AG04449 (cell line): ENCODE measurements around the gene SNX19.

Source experiments
- CTCF ChIA-PET: fragments of 350-600 bp; formaldehyde crosslinking; extraction: SDS; loops from one replicate; lab custom pipeline; 2021; ENCODE audit warnings: antibody characterized with exemption; lab: Yijun Ruan, JAX
- POLR2A ChIA-PET: fragments of 400-600, 350-600 bp; formaldehyde crosslinking; extraction: SDS; loops from one replicate; lab custom pipeline; 2020; ENCODE audit warnings: antibody characterized with exemption, inconsistent platforms; lab: Yijun Ruan, JAX
- DNase-seq: peaks from one replicate; pipeline ENCODE4 v3.0.0-alpha.2; 2010; ENCODE audit warnings: low read depth, low spot score
- H3K4me3 ChIP-seq: 2 replicates; pipeline ENCODE4 v1.5.1; 2011; ENCODE audit warnings: low read depth, mild to moderate bottlenecking, control low read depth, low read length
- TF ChIP-seq, protein P1 (sequence below): IDR thresholded peaks from one replicate; pipeline ENCODE4 v1.5.1; 2011; ENCODE audit warnings: mild to moderate bottlenecking, moderate library complexity, low read length, control low read depth, inconsistent platforms; ENCODE audit not compliant: insufficient read depth; ENCODE audit errors: missing control alignments

The SNX19 gene

DNA sequence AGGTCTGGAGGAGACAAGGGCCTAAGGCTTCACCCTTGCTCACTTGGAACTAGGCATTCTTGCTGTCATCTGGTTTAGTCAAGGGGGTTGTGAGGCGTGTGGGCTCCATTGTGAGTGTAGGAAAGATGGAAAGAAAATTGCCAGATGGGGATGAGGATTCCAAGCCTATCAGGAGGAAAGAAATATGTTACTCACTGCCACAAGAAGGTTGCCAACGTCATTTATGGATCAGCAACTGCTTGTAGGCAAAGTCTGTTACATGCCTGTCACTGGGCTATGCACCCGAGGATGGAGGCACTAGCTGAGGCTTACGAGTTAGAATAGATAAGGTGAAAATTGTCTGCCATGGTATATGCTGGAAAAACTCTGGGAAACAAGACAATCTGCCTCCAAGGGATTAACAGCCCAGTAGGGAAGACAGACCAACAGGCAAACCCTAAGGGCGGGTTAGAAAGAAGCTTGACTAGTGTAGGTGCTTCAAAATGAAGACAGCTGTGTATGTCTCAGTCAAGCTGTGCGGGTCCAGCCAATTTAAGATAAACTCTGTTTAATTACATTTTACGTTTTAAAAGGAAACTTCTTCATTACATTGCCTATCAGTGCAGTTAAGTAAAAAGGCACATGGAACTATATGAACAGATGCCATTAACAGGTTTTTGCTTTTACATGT, 47.4 kb downstream of the SNX19 start:
- DNase-seq, result no peak
- no peak overlapping the region for H3K4me3 ChIP-seq
- TF ChIP-seq, protein P1, sequence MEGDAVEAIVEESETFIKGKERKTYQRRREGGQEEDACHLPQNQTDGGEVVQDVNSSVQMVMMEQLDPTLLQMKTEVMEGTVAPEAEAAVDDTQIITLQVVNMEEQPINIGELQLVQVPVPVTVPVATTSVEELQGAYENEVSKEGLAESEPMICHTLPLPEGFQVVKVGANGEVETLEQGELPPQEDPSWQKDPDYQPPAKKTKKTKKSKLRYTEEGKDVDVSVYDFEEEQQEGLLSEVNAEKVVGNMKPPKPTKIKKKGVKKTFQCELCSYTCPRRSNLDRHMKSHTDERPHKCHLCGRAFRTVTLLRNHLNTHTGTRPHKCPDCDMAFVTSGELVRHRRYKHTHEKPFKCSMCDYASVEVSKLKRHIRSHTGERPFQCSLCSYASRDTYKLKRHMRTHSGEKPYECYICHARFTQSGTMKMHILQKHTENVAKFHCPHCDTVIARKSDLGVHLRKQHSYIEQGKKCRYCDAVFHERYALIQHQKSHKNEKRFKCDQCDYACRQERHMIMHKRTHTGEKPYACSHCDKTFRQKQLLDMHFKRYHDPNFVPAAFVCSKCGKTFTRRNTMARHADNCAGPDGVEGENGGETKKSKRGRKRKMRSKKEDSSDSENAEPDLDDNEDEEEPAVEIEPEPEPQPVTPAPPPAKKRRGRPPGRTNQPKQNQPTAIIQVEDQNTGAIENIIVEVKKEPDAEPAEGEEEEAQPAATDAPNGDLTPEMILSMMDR, result no peak
- POLR2A ChIA-PET, result no interaction called here
- CTCF ChIA-PET, result interaction anchor here (0.6 to 22.3 kb wide), 7 partner anchors 8 to 431 kb away, joined by 3 to 1136 read pairs (median 4); partner anchors contain the start of genes ADAMTS15 and ADAMTS8

DNA sequence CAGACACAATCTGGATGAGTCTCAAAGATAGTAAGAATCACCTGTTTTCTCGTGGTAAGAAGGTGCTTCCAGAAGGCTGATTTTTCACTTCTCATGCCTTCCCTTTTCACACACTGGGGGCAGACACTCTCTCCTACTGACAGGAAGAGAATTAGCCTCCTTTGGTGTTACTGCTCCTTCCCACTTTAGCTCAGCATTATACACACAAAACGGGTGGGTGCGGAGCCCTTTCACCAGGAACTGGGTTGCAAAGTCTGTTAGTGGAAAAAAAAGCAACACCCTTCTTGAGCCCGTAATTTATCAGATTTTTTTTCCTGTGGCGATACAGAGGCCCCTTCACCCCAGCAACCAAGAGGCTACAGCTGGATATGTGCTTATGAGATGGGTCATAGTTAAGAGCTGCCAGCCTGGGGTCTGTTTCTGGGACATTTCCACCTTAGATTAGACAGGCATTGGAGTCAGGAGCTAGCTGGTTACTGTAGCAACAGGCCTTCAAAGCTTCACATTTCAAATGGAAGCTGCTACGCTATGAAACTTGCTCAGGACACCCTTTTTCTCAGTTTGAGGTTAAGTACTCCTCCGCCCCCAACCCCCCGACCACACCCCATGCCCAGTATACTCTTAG, 48.1 kb downstream of the SNX19 start:
- TF ChIP-seq, protein P1, result no peak
- POLR2A ChIA-PET, result no interaction called here
- no peak for DNase-seq
- CTCF ChIA-PET, result interaction anchor here (2.0 to 22.3 kb wide), 5 partner anchors 7 to 430 kb away, joined by 4 to 1136 read pairs (median 181); partner anchors contain the start of genes ADAMTS15 and ADAMTS8
- no peak overlapping the region for H3K4me3 ChIP-seq

DNA sequence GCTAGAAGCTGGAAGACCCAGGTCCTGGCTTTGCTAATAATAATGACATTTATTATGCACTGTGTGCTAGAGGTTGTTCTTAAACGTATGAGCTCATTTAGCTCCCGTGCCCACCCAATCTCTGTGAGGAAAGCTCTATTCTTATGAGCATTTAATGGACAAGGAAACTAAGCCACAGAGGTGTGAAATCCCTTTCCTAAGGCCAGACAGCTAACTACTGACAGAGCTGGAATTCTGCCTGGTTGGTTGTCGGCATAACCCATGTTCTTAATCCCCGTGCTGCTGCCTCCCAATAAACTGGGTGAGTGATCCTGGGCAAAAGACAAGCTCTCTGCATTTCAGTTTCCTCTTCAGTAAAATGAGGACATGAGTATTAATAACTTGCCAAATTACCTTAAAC, 49.4 kb downstream of the SNX19 start:
- POLR2A ChIA-PET, result no interaction called here
- CTCF ChIA-PET, result interaction anchor here (1.0 to 22.3 kb wide), 6 partner anchors 9 to 429 kb away, joined by 3 to 1136 read pairs (median 6); partner anchors contain the start of genes ADAMTS15 and ADAMTS8
- H3K4me3 ChIP-seq, result no peak overlapping the region
- TF ChIP-seq, protein P1, result no peak
- DNase-seq, result no peak

DNA sequence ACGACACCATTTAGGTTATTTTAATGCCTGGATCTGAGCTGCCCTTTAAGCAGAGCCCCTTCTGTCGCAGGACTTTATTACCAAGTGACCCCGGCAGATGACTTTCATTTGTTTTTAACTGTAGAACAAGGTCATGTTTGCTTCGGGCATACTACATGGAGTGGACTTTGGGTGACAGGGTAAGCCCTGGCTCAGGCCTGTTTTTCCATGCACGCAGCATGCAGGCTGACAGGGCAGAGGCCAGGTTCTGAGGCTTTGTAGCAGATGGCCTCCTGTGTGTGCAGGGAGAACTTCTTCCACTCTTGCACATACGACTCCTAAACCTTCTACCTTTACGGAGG, 50.5 kb downstream of the SNX19 start:
- ChIA-PET CTCF (interaction anchor here (5.9 to 17.1 kb wide), 3 partner anchors 11 to 428 kb away, joined by 143 to 1136 read pairs (median 181); partner anchors contain the start of genes ADAMTS15 and ADAMTS8), POLR2A (no interaction called here)
- TF ChIP-seq, protein P1, result no peak
- no peak overlapping the region for H3K4me3 ChIP-seq
- no peak for DNase-seq

DNA sequence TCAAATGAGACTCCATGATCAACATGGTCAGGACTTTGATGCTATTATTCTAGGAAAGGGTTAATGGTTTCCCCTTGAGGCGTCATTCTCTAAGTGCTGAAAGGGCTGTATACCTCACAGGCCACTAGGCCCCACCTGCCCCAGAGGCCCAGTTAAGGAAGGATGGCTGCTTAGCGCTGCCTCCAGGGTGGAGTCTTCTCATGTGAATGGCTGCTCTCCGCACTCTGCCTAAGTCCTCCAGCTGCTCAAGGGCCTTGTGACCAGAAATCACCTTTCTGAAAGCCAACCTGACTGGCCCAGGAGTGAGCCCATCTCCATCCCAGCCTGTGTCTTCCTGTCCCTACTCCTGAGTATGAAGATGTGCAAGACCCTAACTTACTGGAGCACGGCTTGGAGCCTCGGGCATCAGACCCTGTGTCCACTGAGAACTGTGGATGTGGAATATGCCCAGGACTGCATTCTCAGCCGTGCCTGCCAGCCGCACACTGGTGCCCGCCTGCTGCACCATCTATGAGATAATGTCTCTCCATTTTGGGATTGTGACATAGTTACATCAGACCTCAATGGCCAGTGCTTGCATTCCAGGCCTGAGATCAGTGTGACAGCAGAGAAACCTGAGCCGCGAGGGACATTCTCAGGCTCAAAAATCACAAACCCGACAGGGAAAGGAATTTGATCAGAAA, 51.0 kb downstream of the SNX19 start:
- ChIA-PET CTCF (interaction anchor here (1.1 to 17.1 kb wide), 5 partner anchors 12 to 652 kb away, joined by 3 to 1136 read pairs (median 143); partner anchors contain the start of genes ADAMTS15 and ADAMTS8), POLR2A (interaction anchor here (0.6 kb wide), 1 partner anchor 650 kb away, joined by 3 read pairs; no protein-coding TSS in a partner anchor)
- DNase-seq, result no peak

More for the DNA sequence above, 51.0 kb downstream of the SNX19 start:
- TF ChIP-seq, protein P1, result no peak
- no peak overlapping the region for H3K4me3 ChIP-seq
